ENCODE results near the gene SRGAP3.

DNA sequence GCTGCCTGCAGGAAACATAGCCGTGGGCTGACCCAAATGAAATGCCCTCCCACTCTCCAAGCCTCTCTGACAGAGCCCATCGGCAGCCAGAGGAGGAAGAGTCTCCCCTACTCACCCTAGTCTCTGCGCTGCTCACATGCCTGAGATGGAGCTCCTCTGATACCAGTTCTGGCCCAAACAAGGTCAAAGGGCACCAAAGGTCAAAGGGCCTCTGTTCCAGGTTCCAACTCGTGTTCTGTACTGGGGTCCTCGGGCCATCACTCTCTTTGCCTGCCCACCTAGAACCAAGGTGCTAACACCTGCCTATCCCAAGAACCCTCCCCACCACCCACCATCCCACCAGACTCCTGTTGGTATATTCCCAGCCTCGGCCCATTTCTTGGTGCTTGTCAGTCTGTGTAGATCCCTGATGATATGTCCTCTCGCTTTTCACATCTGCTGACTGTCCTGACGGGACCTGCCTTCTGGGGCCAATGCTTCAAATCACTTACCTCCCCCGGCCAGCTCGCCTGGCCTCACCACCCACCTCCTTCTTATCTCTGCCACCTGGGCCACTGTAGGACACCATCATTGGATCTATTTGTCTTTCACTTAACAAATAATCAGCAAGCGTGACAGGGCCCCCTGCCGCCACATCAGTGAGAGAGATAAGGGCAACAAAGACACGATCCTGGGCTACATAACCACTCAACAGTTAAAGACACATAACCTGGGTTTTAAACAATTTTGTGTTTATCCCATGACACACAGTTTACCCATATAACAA, 90.4 kb downstream of the SRGAP3 start:
- no peak for TF ChIP-seq ZFP69B (tag by site-specific recombination; IDR thresholded peaks at IDR 0.05)
- TF ChIP-seq ZNF2 (tag by site-specific recombination; IDR thresholded peaks at IDR 0.05) = no peak
- no peak for TF ChIP-seq GLI4 (tag by site-specific recombination; IDR thresholded peaks at IDR 0.05)
